Stimulated activated CD8-positive, alpha-beta memory T cell treated with anti-CD3 and anti-CD28 coated beads, Interleukin-2, amount 100 ng/mL, for 1 hour (primary cell): ENCODE measurements around the gene RPUSD1.
"Not testable (repeated sequence)": the region's sequence is repeated elsewhere in the genome, so short reads cannot be mapped to it uniquely, and the experiment has no call there.

ENCODE experiments used
- DNase-seq, 2 donors: peaks; one replicate each; pipeline ENCODE4 v3.0.0-alpha.2; 2020; ENCODE audit warnings: low read depth in 2 of 2

RPUSD1 gene, protein sequence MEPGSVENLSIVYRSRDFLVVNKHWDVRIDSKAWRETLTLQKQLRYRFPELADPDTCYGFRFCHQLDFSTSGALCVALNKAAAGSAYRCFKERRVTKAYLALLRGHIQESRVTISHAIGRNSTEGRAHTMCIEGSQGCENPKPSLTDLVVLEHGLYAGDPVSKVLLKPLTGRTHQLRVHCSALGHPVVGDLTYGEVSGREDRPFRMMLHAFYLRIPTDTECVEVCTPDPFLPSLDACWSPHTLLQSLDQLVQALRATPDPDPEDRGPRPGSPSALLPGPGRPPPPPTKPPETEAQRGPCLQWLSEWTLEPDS

DNA sequence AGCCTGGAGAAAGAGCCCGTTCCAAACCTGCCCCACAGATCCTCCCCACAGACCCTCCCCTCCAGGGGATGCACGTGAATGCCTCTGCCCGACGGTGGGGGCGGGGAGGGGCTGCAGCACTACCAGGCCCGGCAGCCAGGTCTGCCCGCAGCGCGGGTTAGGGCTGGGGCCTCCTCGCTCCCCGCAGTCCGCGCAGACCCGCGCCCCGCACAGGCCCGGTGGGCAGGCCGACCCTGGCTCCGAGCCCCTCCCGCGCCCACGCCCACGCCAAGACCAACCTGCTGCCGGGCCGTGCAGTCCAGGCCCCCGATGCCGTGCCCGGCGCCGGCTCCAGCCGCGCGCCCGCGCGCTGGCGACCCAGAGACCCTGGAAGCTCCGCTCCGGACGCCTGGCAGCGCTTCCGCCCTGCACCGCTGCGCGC is at the start of gene RPUSD1:
TSS of gene RPUSD1 (minus strand) at position 404 of the 421 bp plus-strand sequence. CDS start 644 bp downstream, outside the sequence.
- DNase-seq: no peak

DNA sequence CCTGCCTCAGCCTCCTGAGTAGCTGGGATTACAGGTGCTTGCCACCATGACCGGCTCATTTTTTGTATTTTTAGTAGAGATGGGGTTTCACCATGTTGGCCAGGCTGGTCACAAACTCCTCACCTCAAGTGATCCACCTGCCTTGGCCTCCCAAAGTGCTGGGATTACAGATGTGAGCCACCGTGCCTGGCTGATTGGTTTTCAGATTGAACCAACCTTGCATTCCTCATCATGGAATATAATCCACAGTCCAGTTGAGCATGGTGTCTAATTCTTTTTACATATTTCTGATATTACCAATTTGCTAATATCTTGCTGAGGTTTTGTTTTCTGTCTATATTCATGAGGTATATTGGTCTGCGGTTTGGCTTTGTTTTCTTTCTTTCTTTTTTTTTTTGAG is 48.6 kb upstream of the RPUSD1 start:
- not testable (repeated sequence) for DNase-seq

DNA sequence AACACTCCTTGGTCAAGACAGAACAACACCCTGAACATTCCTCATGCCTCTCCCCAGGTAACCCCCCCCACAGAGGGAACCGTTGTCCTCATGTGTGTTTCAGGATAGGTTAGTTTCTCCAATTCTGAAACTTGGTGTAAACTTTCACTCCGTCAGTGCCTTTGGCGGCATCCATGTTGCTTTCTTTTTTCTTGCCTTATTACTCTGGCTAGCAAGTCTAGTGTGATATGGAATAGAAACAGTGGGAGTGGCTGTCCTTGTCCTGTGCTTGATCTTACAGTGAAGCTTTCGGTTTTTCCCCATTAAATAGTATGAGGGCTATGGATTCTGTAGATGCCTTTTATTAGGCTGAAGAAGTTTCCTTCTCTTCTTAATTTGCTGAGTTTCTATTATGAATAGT is 48.0 kb upstream of the RPUSD1 start:
- no peak for DNase-seq

DNA sequence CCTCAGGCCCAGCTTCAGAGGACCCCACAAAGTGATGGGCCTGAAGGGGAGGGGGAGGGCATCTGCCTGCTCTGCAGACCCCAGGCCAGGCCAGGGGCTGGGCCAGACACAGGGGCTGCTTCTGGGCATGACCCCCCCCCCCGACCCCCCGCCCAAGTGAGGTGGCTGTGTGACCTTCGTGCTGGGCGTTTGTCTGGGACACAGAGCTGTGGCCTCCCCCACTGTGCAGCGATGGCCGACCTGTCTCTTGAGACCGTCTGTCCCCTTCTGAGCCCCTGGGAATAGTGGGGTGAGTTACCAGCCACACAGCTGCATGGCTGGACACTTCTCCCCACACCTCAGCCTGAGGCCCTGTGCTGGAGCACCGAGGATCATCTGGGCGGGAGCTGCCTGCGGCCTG is 47.2 kb upstream of the RPUSD1 start:
- DNase-seq: no peak

DNA sequence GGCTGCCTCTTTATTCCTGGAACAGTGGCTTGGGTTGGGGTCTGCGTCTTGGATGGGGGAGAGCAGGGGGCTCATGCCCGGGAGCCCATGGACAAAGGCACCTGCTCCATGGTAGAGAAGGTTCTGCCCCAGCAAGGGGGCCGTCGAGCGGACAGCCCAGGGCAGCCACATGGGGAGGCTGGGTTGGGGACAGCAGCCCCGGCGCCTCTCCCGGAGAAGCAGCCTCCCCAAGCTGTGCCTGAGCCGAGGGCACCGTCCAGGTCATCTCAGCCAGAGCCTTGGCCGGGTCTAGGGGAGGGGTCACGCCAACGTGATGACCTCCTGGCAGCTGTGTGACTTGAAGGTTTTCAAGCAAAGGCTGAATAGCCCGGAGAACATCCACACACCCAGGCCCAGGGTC is 45.2 kb upstream of the RPUSD1 start:
- no peak for DNase-seq

DNA sequence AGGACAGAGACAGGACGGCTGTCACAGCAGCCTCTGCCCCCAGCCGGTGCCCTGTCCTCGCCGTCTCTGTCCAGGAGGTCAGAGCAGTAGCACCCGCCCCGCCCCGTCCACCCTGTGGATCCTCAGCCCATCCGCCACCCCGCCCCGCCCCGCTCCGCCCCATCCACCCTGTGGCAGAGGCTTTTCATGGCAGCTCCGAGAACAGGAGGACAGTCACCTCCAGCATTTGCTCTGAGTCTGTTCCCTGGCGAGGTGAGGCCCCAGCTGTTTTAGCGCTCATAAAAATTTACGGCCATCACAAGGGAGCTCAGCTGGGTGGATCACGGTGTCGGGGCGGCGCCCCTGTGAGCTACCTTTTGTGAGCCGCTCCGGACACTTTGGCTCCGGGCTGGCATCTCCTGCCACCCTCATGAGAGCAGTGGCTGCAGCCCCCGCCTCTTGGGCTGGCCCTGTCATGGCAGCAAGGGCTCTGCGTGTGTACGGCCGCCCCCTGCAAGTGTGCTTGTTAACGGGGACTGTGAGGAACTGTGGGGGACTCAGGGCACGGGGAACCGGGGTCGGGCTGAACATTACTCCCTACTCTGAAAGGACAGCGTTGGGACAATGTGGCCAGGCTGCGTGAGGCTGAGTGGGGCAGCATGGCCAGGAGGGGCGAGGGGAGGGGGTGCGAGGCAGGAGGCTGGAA is 44.6 kb upstream of the RPUSD1 start:
- no peak for DNase-seq

DNA sequence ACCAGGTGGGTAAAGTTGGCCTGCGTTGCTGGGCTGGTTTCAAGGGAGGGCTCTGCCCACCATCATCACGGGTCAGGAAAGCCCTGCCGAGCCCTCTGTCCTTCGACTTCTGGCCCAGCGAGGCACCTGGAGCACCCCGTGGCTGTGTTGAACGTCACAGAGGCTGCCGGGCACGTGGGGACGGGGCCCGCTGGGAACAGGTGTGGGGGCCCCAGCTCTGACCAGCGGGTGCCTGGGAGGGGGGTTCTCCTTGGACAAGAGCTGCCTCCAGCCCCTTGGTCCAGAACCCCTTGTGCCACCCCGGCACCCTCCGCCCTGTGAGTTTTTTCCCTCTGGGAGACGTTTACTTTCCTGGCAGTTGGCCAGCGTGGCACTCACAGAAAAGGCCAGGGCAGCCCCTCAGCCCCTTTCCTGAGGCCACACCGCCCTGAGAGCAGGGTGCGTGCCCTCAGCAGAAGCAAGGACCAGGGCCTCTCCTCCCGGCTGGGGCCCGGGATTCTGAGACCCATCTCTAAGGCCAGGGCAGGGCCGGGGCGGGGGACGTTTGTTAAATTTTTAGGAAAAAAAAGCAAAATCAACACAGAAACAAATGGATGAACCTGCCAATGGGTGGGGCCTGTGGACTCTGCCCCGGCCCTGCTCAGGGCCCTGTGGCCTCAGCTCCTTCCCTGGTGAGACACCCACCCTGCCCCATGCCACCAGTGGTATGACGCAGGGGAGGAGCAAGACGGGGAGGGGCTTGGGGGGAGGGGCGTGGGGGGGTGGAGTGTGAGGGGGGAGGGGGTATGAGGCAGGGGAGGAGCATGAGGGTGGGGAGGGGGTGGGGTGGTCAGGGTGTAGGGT is 43.6 kb upstream of the RPUSD1 start:
- DNase-seq: no peak

DNA sequence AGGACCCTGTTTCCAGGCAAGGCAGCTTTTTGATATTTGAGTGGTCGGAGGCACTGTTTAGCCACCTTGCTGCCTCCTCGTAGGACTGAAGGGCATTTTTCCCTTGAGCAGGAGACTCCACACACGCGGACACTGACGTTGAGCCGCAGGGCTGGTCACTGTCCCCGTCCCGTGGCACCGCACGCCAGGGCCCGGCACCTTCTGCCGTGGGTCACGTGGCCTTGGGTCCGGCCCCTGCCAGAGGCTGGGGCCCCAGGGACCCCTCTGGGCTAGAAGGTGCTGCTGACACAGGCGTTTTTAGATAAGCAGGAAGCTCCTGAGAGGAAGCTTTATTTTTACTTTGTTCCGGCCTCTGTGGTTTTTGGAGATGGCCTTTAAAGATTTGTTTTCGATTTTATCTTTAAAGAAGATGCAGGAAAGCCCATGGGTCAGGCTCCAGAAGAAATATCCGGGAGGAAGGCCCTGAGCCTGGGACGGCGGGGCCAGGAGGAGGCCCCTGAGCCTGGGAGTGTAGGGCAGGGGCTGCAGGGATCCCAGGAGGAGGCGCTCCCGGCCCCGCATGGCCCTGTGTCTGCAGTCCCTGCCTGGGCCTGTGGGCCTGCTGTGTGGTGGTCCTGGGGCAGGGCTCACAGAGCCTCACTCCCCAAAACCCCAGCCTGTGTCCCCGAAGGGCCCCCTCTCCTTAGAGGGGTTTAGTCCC is 42.8 kb upstream of the RPUSD1 start:
- DNase-seq: no peak

DNA sequence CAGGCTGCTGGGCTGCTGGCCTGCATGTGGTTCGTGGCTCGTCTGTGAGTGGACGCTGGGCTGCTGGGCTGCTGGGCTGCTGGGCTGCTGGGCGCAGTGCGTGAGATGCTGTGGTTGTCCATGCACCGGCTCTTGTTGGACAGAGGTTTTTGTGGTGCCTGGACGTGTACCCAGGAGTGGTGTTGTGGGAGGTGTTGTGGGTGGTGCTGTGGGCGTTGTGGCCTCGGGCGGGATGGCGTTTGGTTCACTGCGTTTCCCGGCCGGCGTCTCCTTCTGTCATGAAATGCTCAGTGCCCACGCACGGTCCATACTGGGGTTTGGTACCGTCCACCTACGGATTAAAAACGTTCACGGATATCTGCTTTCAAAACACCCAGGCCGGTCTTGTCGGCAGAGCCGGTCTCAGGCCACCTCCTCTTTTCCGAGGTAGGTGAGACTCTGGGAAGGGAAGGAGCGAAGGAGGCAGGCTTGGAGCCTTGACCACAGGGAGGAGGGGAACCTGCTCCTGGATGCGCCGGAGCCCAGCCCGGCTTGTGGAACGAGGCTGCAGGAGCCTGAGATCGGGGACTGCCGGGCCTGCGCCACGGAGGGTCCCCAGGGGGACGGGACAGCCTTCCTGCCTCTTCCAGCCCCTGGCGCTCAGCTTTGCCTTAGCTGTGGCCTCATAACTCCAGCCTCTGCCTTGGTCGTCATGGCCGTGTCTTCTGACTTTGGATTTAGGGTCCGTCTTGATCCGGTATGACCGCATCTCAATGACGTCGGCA is 42.1 kb upstream of the RPUSD1 start:
- DNase-seq: no peak

DNA sequence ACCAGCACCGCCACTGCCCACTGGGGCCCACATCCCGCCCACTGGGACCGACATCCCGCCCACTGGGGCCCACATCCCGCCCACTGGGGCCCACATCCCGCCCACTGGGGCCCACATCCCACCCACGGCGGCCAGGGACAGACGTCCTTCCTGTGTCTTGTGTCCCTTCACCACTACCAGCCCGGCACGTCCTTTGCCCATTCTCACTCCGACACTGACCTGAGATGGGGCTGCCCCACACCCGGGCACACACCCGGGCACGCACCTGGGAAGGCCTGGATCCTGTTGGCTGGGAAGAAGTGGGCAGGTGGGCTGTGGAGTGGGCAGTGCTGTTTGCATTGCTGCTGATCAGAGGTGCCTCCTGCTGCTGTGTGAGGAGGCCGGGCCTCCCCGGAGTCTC is 40.7 kb upstream of the RPUSD1 start:
- DNase-seq: no peak

DNA sequence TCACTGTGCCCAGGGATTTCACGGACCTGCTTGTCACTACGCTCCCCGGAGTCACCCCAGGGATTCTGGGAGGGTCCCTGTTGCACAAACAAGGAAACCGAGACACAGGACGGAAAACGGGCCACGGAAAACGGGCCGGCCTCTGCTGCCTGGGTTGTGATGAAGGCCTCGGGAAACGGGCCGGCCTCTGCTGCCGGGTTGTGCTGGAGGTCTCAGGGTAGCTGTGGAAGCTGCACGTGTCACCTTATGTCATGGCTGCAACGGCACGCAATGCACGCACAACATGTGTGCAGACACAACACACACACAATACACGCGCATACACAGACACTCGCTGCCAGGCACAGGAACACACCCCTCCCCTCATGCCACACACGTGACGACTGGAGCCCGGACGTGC is 39.3 kb upstream of the RPUSD1 start:
- no peak for DNase-seq

DNA sequence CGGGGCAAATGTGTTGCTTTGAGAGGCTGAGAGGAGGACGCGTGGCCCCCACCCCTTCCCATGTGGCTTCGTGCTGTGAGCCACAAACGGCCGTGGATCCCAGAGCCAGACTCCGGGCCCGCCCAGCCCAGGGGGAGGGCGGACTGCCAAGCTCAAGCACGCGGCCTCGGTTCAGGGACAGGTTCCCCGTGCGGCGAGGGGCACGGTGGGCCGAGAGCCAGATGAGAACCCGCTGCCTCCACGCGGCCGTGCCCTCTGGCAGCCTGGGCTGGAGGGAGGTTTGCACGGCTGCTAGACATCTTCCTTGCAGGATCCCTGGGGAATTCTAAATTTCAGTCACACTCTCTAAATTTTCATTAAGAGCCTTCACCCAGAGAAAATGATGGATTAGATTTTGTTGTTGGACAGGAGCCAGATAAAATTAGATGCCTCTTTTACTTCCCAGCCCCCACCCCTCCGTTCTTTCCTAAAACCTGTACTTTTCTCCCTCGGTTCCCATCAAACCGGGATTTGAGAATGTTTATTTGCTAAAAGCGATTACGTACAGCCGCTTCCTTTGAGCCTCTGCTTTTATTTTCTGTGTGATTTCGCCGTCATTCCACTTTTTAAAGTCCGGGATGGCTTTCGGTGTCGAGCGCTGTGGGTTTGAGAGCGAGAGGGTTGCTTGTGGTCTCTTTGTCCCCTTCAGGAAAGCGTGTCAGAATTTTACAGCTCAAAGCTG is 37.3 kb upstream of the RPUSD1 start:
- DNase-seq: no peak

DNA sequence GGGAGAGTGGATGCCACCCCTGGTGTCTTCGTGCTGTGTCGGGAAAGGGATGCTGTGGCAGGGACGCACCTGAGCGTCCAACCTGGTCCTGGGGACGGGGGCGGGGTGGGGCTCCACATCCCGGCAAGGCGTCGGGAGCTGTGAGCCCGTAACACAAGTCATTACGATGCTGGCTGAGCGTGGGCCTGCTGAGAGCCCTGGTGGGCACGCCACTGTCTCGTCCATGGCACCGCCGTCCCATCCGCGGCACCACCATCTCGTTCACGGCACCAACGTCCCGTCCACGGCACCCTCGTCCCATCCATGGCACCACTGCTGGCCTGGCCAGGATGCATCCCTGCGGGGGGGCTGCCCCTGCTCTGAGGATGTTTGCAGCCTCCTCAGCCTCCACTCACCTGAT is 36.4 kb upstream of the RPUSD1 start:
- DNase-seq: no peak

DNA sequence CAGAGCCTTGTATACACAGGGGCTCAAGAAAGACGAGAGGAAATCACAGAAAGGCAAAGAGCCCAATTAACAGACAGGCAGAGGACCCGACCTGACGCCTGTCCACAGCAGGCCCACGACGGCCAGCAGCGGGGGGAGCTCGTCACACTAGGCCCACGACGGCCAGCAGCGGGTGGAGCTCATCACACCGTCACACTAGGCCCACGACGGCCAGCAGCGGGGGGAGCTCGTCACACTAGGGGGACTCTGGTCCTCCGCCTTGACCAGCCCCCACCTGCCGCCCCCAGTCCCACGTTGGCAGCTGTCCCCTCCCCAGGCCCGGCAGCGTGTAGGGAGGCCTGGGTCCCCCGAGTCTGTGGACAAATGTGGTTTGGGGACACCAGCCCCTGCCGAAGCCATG is 36.0 kb upstream of the RPUSD1 start:
- no peak for DNase-seq

DNA sequence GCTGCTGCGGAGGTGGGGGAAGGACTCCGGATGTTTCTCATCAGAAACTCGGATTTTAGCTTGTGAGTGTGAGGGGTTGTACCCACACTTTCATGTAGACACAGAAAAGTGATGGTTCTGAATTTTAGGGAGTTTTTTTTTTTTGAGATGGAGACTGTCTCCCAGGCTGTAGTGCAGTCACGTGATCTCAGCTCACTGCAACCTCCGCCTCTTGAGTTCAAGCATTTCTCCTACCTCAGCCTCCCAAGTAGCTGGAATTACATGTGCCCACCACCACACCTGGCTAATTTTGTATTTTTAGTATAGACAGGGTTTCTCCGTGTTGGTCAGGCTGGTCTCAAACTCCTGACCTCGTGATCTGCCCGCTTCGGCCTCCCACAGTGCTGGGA is 34.7 kb upstream of the RPUSD1 start:
- no peak for DNase-seq

DNA sequence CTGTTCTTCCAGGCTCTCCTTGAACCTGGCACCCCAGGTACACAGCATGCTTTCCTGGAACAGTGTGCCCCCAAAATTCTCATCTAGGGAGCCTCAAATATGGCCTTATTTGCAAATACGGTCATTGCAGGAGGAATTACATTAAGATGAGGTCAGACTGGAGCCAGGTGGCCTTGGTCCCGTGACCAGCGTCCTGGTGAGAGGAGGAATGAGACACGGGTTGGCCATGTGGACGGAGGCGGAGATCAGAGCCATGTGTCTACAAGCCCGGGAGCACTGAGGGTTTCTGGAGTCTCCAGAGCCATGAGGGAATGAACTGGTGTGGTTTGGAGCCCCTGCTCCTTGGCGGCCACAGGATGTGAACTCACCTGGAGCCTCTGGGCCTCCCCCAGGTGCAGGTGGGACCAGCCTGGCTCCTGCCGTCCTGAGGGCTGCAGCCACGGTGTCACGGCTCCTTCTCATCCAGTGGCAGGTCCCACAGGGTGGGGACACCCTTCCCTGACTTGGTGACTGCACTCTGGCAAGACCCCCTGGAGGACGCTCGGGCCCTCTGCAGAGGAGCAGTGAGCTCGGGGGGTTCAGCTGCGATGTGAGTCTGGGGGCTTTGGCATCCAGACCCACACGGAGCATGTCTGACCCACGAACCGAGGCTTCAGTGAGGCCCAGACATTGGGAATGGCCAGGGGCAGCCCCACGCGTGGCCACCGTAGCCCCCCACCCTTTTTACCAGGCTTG is 34.2 kb upstream of the RPUSD1 start:
- DNase-seq: no peak

DNA sequence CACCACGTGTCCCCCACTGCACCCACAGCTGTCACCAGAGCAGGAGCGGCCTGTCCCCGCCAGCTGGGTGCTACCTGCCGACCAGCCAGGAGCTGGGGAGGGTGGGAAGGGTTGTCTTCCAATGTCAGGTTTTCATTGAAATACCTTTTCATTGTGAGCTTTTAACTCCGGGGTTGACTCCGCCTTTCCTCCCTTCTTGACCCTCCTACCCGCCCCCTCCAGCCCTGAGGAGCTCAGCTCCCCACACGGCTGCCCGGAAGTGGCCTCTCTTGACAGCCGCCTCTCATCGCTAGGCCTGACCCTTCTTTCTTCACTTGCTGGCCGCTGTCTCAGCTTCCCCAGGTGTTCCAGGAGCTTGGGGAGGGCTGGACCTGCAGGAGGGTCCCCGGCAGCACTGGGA is 33.6 kb upstream of the RPUSD1 start:
- no peak for DNase-seq

DNA sequence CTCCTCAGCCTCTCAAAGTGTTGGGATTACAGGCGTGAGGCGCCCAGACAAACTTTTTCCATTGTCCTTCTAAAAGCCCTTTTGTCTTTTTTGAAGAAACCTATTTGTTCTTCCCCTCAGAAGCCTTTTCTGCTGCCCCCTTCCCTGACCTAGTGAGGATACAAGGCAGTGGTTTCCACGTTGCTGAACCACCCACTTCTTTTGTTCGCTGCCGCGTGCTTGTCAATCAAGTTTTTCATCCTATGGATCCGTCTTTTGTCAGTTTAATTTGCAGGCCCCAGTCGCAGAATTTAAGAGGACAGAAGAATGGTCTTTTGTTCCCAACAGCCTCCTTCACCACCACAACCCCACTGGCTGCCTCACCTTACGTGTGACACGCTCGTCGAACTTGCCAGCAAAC is 32.6 kb upstream of the RPUSD1 start:
- DNase-seq: no peak

DNA sequence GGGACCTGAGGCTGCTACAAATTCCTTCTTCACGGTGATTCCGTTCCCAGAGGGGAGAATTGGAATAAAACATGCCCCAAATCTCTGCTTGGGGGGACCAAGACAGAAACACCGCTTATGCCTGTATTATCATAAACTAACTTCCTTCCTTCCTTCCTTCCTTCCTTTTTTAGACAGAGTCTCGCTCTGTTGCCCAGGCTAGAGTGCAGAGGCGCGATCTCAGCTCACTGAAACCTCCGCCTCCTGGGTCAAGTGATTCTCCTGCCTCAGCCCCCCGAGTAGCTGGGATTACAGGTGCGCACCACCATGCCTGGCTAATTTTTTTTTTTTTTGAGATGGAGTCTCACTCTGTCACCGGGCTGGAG is 31.8 kb upstream of the RPUSD1 start:
- not testable (repeated sequence) for DNase-seq
